Ovary (tissue), 9 donors: Measurements from ENCODE around the gene ASB2. TPM values are rescaled to one million over a fixed set of nuclear protein-coding genes. Genes with fewer than 3 reads are reported as not detected.

Experiments
- DNase-seq, 5 donors: peaks; one replicate each; pipeline ENCODE4 v3.0.0-alpha.2; 2019 to 2020
- H3K27ac ChIP-seq, 2 donors: fragments of 200-600 bp; one replicate each; pipeline versions ENCODE4 v1.5.1 to v1.8.0; 2019 to 2022
- H3K27me3 ChIP-seq: fragments of 200-600 bp; one replicate; pipeline ENCODE4 v1.8.0; 2022
- H3K36me3 ChIP-seq: fragments of 200-600 bp; sonication (generic); one replicate; pipeline ENCODE4 v1.5.1; 2019
- H3K4me1 ChIP-seq: one replicate; pipeline ENCODE4 v1.8.1; 2013; ENCODE audit warnings: mild to moderate bottlenecking, moderate library complexity; ENCODE audit not compliant: insufficient read depth
- H3K4me3 ChIP-seq: fragments of 200-600 bp; sonication (generic); one replicate; pipeline ENCODE4 v1.5.1; 2017
- H3K9me3 ChIP-seq, 2 donors: fragments of 200-600 bp in 1 of 2; sonication (generic) in 1 of 2; one replicate each; pipeline versions ENCODE4 v1.5.1 to v1.8.1; 2013 to 2019; ENCODE audit warnings: mild to moderate bottlenecking in 1 of 2, moderate library complexity in 1 of 2
- CTCF ChIP-seq, 3 donors: fragments of 450-650 bp in 2 of 3; fragments of 200-600 bp in 1 of 3; IDR thresholded peaks; one replicate each; pipeline versions ENCODE4 v1.5.1 to v1.8.0; 2016 to 2022; ENCODE audit warnings: antibody characterized with exemption in 3 of 3, mild to moderate bottlenecking in 1 of 3
- EP300 ChIP-seq: sonication (generic); formaldehyde crosslinking; IDR thresholded peaks from one replicate; pipeline ENCODE4 v1.6.1; 2017; ENCODE audit warnings: antibody characterized with exemption
- POLR2A ChIP-seq: fragments of 450-650 bp; IDR thresholded peaks from one replicate; pipeline ENCODE4 v1.6.1; 2017; ENCODE audit warnings: antibody characterized with exemption, mild to moderate bottlenecking, moderate library complexity
- WGBS, 3 donors: extraction: QIAGEN DNeasy Blood & Tissue Kit in 1 of 3; methylation state at CpG; one replicate each; pipeline versions ENCODE4 v1.1.5 to v1.1.7; 2013 to 2017; 5-methylcytosine and 5-hydroxymethylcytosine counted together
- intact Hi-C, 4 donors: fragments of 100-400 bp; cut with DNase I; formaldehyde crosslinking; loops; one replicate each; pipeline versions ENCODE4 v1.11.0 to v1.15.1; 2022 to 2023
- polyA plus RNA-seq, 2 donors: library from polyadenylated mRNA; stranded (reverse); fragments of 200-250 nt in 1 of 2; fragments of 350-450 nt in 1 of 2; fragmentation: Illumina TruSeq in 1 of 2; extraction: RNeasy Lipid Tissue Mini Kit (QIAGEN cat#74804) in 1 of 2; gene quantifications; one replicate each; pipeline ENCODE4 v1.2.3, GENCODE V29; 2013 to 2014
- total RNA-seq, 7 donors: library from RNA; depleted of rRNA in 2 of 7; stranded (reverse); fragments of >200 nt in 2 of 7; fragmentation: NEBNext Ultra II Directional in 3 of 7; extraction: Animal tissue kit (Norgen Biotek cat#: 25700) in 3 of 7; gene quantifications; one replicate each; pipeline versions ENCODE4 v1.1.0 to v1.2.4, GENCODE V29; 2016 to 2023
- donor health status: DM: no; HTN: no; CAD: no; lungs with moderate emphysema.
- donor health status: DM: no; HTN: no; CAD: no.
- donor health status: Bipolar disorder and iron deficiency.
- donor health status: DM: yes; HTN: yes; CAD: no.
- donor health status: DM: no; HTN: no; CAD: no.
- donor health status: DM: yes; HTN: yes; CAD: no.

ASB2 gene
- total and polyA plus RNA-seq, 9 donors: 1.3 to 25.6 (median 3.0) TPM

GRCh38 chr14:94014382-94014781, 38.0 kb upstream of the ASB2 start:
- no peak overlapping the region for H3K4me3 ChIP-seq
- WGBS, 3 donors: 57 to 74% (median 68%) methylated on average over 6 of the region's 6 CpGs
- no peaks in the 10 kb centered on the region for H3K27me3 ChIP-seq
- no peaks in the 10 kb centered on the region for H3K4me1 ChIP-seq
- no peak overlapping the region for H3K27ac ChIP-seq
- intact Hi-C loops: no loop called here
- no peak for TF ChIP-seq CTCF (IDR thresholded peaks at IDR 0.05)
- TF ChIP-seq EP300: no peak
- no peak for TF ChIP-seq POLR2A
- no peaks in the 10 kb centered on the region for H3K36me3 ChIP-seq
- no peaks in the 10 kb centered on the region for H3K9me3 ChIP-seq
- no peak for DNase-seq

- Histone ChIP-seq H3K4me1 (no peaks in the 10 kb centered on the region), H3K27ac (no peak overlapping the region), H3K36me3 (no peaks in the 10 kb centered on the region), H3K4me3 (no peak overlapping the region), H3K27me3 (no peaks in the 10 kb centered on the region), H3K9me3 (no peaks in the 10 kb centered on the region)
- TF ChIP-seq CTCF (IDR thresholded peaks at IDR 0.05): no peak
- TF ChIP-seq EP300: no peak
- DNase-seq: no peak
- intact Hi-C loops: no loop called here
- WGBS, 3 donors: 37 to 50% (median 41%) methylated on average over 2 of the region's 2 CpGs
These were observed 35.4 kb upstream of the ASB2 start for GRCh38 chr14:94011795-94012194.

- WGBS, 3 donors: 87 to 89% (median 87%) methylated on average over 6 of the region's 6 CpGs
- no peak for TF ChIP-seq EP300
- TF ChIP-seq POLR2A: no peak
- no peak for TF ChIP-seq CTCF (IDR thresholded peaks at IDR 0.05)
- DNase-seq: no peak
- intact Hi-C loops: no loop called here
- Histone ChIP-seq H3K27ac (no peak overlapping the region), H3K27me3 (no peaks in the 10 kb centered on the region), H3K4me3 (no peak overlapping the region), H3K9me3 (no peaks in the 10 kb centered on the region), H3K4me1 (no peaks in the 10 kb centered on the region), H3K36me3 (no peaks in the 10 kb centered on the region)
These were observed 34.3 kb upstream of the ASB2 start for GRCh38 chr14:94010625-94011024.

GRCh38 chr14:94009767-94010166, 33.4 kb upstream of the ASB2 start:
- Histone ChIP-seq H3K9me3 (no peaks in the 10 kb centered on the region), H3K4me1 (no peaks in the 10 kb centered on the region), H3K27ac (no peak overlapping the region), H3K36me3 (no peaks in the 10 kb centered on the region), H3K4me3 (no peak overlapping the region), H3K27me3 (no peaks in the 10 kb centered on the region)
- intact Hi-C loops: no loop called here
- no peak for DNase-seq
- TF ChIP-seq CTCF (IDR thresholded peaks at IDR 0.05) (no peak), POLR2A (no peak), EP300 (no peak)
- 4 to 18% (median 5%) methylated on average over 4 of the region's 4 CpGs for WGBS, 3 donors

GRCh38 chr14:94008234-94008633, 31.9 kb upstream of the ASB2 start:
- H3K9me3 ChIP-seq: no peaks in the 10 kb centered on the region
- H3K4me1 ChIP-seq: no peaks in the 10 kb centered on the region
- 70 to 73% (median 72%) methylated on average over 3 of the region's 3 CpGs for WGBS, 3 donors
- no peaks in the 10 kb centered on the region for H3K27me3 ChIP-seq
- no peak overlapping the region for H3K4me3 ChIP-seq
- no peaks in the 10 kb centered on the region for H3K36me3 ChIP-seq
- DNase-seq: no peak
- intact Hi-C loops: no loop called here
- TF ChIP-seq POLR2A (no peak), CTCF (IDR thresholded peaks at IDR 0.05) (no peak), EP300 (no peak)
- no peak overlapping the region for H3K27ac ChIP-seq
